HepG2 (cell line): ENCODE results near the gene POC1B. TPM values are rescaled to one million over a fixed set of nuclear protein-coding genes. Genes with fewer than 3 reads are reported as not detected.

Experiments used
- ELF1 ChIP-seq: sonication (generic); formaldehyde crosslinking; IDR thresholded peaks from 2 replicates; pipeline ENCODE4 v1.4.0; 2020; ENCODE audit warnings: missing genetic modification reagents
- ELF3 ChIP-seq: IDR thresholded peaks from 2 replicates; pipeline ENCODE4 v1.6.1; 2016; ENCODE audit warnings: missing genetic modification reagents, missing compliant biosample characterization
- HOXD1 ChIP-seq: sonication (generic); formaldehyde crosslinking; IDR thresholded peaks from 2 replicates; pipeline ENCODE4 v1.5.0; 2020; ENCODE audit warnings: missing genetic modification reagents
- KLF15 ChIP-seq: sonication (generic); formaldehyde crosslinking; IDR thresholded peaks from 2 replicates; pipeline ENCODE4 v1.8.1; 2023; ENCODE audit warnings: borderline replicate concordance, mild to moderate bottlenecking, inconsistent platforms, missing genetic modification reagents, mixed read lengths
- MAZ ChIP-seq, 2 experiments: sonication (generic) in 1 of 2; formaldehyde crosslinking in 1 of 2; IDR thresholded peaks; 2 replicates each; pipeline versions ENCODE4 v1.5.0 to v1.6.1; 2012 to 2020; ENCODE audit warnings: low read depth in 2 of 2, mild to moderate bottlenecking in 2 of 2, borderline replicate concordance in 1 of 2, improper control_type of control experiment in 1 of 2, low read length in 1 of 2, missing genetic modification reagents in 1 of 2, moderate library complexity in 1 of 2
- MIXL1 ChIP-seq: IDR thresholded peaks from 2 replicates; pipeline ENCODE4 v1.6.1; 2016
- NCOA5 ChIP-seq: sonication (generic); formaldehyde crosslinking; IDR thresholded peaks from 2 replicates; pipeline ENCODE4 v1.4.0; 2020; ENCODE audit warnings: missing genetic modification reagents
- NR2C2 ChIP-seq: sonication (generic); formaldehyde crosslinking; IDR thresholded peaks from 2 replicates; pipeline ENCODE4 v1.4.0; 2020; ENCODE audit warnings: missing genetic modification reagents, mild to moderate bottlenecking, moderate library complexity, borderline replicate concordance
- POLR2AphosphoS2 ChIP-seq: IDR thresholded peaks from 2 replicates; pipeline ENCODE4 v1.6.1; 2011; ENCODE audit warnings: low read depth, low read length, improper control_type of control experiment
- POLR2AphosphoS5 ChIP-seq: IDR thresholded peaks from 2 replicates; pipeline ENCODE4 v1.6.1; 2012; ENCODE audit warnings: low read depth, low read length
- PTBP1 ChIP-seq: fragments of 200-400 bp; formaldehyde crosslinking; IDR thresholded peaks from 2 replicates; pipeline ENCODE4 v1.6.1; 2018; ENCODE audit warnings: low read length, low read depth; ENCODE audit not compliant: poor library complexity, severe bottlenecking
- RAD21 ChIP-seq: fragments of 450-650 bp; formaldehyde crosslinking; IDR thresholded peaks from 2 replicates; pipeline ENCODE4 v1.5.0; 2020; ENCODE audit warnings: mild to moderate bottlenecking
- SALL2 ChIP-seq: sonication (generic); formaldehyde crosslinking; IDR thresholded peaks from 2 replicates; pipeline ENCODE4 v1.8.1; 2023; ENCODE audit warnings: mild to moderate bottlenecking, missing genetic modification reagents, inconsistent platforms
- YEATS4 ChIP-seq: sonication (generic); formaldehyde crosslinking; IDR thresholded peaks from 2 replicates; pipeline ENCODE4 v1.4.0; 2020; ENCODE audit warnings: missing genetic modification reagents, borderline replicate concordance
- ZNF138 ChIP-seq: sonication (generic); formaldehyde crosslinking; IDR thresholded peaks from 2 replicates; pipeline ENCODE4 v1.5.0; 2020; ENCODE audit warnings: mild to moderate bottlenecking, low read depth, missing genetic modification reagents
- ZNF180 ChIP-seq: sonication (generic); formaldehyde crosslinking; IDR thresholded peaks from 2 replicates; pipeline ENCODE4 v1.4.0; 2020; ENCODE audit warnings: low read depth, missing genetic modification reagents, borderline replicate concordance
- ZNF235 ChIP-seq: sonication (generic); formaldehyde crosslinking; IDR thresholded peaks from 2 replicates; pipeline ENCODE4 v1.8.1; 2023; ENCODE audit warnings: mild to moderate bottlenecking, missing genetic modification reagents, borderline replicate concordance
- ZNF562 ChIP-seq: sonication (generic); formaldehyde crosslinking; IDR thresholded peaks from 2 replicates; pipeline ENCODE4 v1.8.0; 2022; ENCODE audit warnings: missing genetic modification reagents, borderline replicate concordance
- ZNF891 ChIP-seq: sonication (generic); formaldehyde crosslinking; IDR thresholded peaks from 2 replicates; pipeline ENCODE4 v1.5.0; 2020; ENCODE audit warnings: mild to moderate bottlenecking, missing genetic modification reagents
- polyA plus RNA-seq, 8 experiments: library from polyadenylated mRNA; depleted of rRNA in 3 of 8; stranded (reverse) in 7 of 8; unstranded in 1 of 8; fragments of >200 nt; fragmentation: Illumina TruSeq in 4 of 8; extraction: Trizol in 4 of 8; gene quantifications; 2 replicates each; pipeline versions ENCODE4 v1.2.1 to v1.2.3, GENCODE V29; 2011 to 2016; ENCODE audit warnings: low read depth in 4 of 8, missing spikeins in 1 of 8, mixed read lengths in 1 of 8; ENCODE audit not compliant: insufficient read depth in 1 of 8
- total RNA-seq, 5 experiments: library from RNA; depleted of rRNA; stranded (reverse); fragments of >200 nt; fragmentation: Illumina TruSeq; extraction: Trizol; gene quantifications; 2 replicates each; pipeline ENCODE4 v1.2.3, GENCODE V29; 2016; ENCODE audit warnings: low read depth in 1 of 5
- TF ChIP-seq, protein P1 (sequence below): IDR thresholded peaks from 2 replicates; pipeline ENCODE4 v1.6.1; 2016; ENCODE audit warnings: control low read depth
- TF ChIP-seq, protein P2 (sequence below): sonication (generic); formaldehyde crosslinking; IDR thresholded peaks from 2 replicates; pipeline ENCODE4 v1.5.0; 2020; ENCODE audit warnings: mild to moderate bottlenecking, missing genetic modification reagents
- TF ChIP-seq, protein P3 (sequence below): sonication (generic); formaldehyde crosslinking; conservative IDR thresholded peaks from 2 replicates; pipeline ENCODE4 v1.8.0; 2022; ENCODE audit warnings: mild to moderate bottlenecking, moderate library complexity, missing genetic modification reagents
- TF ChIP-seq, protein P4 (sequence below): sonication (generic); formaldehyde crosslinking; IDR thresholded peaks from 2 replicates; pipeline ENCODE4 v1.4.0; 2020; ENCODE audit warnings: missing genetic modification reagents

The POC1B gene
- total and polyA plus RNA-seq, 2 of the 13 experiments (the other 11 are each of a cell fraction or from before 2014, with no cell fraction given) = 9.3 to 11.0 TPM

DNA sequence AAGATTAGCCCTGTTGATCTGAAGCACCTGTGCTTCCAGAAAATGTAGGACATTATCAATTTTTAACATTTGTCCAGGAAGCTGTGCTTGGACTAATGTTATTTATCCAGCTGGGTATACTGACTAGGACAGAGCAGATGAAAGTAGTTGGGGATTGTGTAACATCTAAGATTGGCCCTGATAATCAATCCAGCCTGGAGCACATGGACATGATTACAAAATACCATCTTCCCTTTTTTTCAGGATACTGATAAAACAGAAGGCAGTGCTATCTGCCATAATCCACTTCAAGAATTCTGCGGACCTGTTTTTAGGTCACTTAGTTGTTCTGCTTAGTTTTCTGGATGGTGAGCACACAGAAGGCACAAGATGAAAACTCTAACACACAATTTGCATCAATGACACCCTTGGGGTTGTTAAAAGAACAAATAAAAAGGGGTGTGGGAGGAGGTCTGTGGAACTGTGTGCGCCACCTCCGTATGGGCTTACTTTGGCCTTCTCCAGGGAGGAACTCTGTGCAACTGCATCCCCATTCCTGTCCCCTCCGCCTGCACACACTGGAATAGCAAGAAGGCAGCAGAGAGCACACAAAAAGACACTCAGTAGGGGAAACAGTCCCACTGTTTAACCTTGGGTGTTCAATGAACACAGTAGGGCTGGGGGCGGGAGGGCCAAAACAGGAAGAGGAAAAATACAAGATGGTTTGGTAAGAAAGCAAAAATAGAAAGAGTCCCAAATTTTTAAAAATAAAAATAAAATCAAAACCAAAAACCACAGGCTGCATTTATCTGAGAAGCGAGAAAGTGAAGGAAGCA is 142.4 kb downstream of the POC1B start (continued):
- TF ChIP-seq MAZ (IDR thresholded peaks at IDR 0.05; ENCODE audit: borderline replicate concordance, low read depth, low read length) (no peak), MAZ (CRISPR knock-in tag; IDR thresholded peaks at IDR 0.05; ENCODE audit: low read depth) (peak; percentile 23; the same call in 1 of the 2 replicates), ELF3 (CRISPR knock-in tag) (peak; percentile 96), POLR2AphosphoS5 (no peak; the same call in 1 of the 2 replicates), POLR2AphosphoS2 (no peak), ELF1 (CRISPR knock-in tag) (no peak), ZNF235 (CRISPR knock-in tag) (no peak), NCOA5 (CRISPR knock-in tag) (no peak), KLF15 (CRISPR knock-in tag) (no peak), ZNF891 (CRISPR knock-in tag) (no peak), SALL2 (no peak), ZNF138 (CRISPR knock-in tag) (no peak), ZNF562 (CRISPR knock-in tag) (no peak), RAD21 (CRISPR knock-in tag) (no peak), PTBP1 (no peak), NR2C2 (0 out of 2 replicates have a peak, but pooled peaks have one; percentile 37), HOXD1 (CRISPR knock-in tag) (no peak; the same call in 1 of the 2 replicates), YEATS4 (0 out of 2 replicates have a peak, but pooled peaks have one; percentile 25), ZNF180 (CRISPR knock-in tag) (no peak), MIXL1 (CRISPR knock-in tag) (peak; percentile 98)
- TF ChIP-seq, protein P1, sequence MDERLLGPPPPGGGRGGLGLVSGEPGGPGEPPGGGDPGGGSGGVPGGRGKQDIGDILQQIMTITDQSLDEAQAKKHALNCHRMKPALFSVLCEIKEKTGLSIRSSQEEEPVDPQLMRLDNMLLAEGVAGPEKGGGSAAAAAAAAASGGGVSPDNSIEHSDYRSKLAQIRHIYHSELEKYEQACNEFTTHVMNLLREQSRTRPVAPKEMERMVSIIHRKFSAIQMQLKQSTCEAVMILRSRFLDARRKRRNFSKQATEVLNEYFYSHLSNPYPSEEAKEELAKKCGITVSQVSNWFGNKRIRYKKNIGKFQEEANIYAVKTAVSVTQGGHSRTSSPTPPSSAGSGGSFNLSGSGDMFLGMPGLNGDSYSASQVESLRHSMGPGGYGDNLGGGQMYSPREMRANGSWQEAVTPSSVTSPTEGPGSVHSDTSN (CRISPR knock-in tag) = no peak
- TF ChIP-seq, protein P2, sequence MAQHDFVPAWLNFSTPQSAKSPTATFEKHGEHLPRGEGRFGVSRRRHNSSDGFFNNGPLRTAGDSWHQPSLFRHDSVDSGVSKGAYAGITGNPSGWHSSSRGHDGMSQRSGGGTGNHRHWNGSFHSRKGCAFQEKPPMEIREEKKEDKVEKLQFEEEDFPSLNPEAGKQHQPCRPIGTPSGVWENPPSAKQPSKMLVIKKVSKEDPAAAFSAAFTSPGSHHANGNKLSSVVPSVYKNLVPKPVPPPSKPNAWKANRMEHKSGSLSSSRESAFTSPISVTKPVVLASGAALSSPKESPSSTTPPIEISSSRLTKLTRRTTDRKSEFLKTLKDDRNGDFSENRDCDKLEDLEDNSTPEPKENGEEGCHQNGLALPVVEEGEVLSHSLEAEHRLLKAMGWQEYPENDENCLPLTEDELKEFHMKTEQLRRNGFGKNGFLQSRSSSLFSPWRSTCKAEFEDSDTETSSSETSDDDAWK (CRISPR knock-in tag) = no peak
- TF ChIP-seq, protein P3, sequence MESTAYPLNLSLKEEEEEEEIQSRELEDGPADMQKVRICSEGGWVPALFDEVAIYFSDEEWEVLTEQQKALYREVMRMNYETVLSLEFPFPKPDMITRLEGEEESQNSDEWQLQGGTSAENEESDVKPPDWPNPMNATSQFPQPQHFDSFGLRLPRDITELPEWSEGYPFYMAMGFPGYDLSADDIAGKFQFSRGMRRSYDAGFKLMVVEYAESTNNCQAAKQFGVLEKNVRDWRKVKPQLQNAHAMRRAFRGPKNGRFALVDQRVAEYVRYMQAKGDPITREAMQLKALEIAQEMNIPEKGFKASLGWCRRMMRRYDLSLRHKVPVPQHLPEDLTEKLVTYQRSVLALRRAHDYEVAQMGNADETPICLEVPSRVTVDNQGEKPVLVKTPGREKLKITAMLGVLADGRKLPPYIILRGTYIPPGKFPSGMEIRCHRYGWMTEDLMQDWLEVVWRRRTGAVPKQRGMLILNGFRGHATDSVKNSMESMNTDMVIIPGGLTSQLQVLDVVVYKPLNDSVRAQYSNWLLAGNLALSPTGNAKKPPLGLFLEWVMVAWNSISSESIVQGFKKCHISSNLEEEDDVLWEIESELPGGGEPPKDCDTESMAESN (CRISPR knock-in tag) = no peak; the same call in 1 of the 2 replicates
- TF ChIP-seq, protein P4, sequence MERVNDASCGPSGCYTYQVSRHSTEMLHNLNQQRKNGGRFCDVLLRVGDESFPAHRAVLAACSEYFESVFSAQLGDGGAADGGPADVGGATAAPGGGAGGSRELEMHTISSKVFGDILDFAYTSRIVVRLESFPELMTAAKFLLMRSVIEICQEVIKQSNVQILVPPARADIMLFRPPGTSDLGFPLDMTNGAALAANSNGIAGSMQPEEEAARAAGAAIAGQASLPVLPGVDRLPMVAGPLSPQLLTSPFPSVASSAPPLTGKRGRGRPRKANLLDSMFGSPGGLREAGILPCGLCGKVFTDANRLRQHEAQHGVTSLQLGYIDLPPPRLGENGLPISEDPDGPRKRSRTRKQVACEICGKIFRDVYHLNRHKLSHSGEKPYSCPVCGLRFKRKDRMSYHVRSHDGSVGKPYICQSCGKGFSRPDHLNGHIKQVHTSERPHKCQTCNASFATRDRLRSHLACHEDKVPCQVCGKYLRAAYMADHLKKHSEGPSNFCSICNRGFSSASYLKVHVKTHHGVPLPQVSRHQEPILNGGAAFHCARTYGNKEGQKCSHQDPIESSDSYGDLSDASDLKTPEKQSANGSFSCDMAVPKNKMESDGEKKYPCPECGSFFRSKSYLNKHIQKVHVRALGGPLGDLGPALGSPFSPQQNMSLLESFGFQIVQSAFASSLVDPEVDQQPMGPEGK (CRISPR knock-in tag) = no peak; the same call in none of the 2 replicates
